Right ventricle myocardium inferior (tissue), 1 donor: Measurements from ENCODE around the gene FOXD4. TPM values are rescaled to one million over a fixed set of nuclear protein-coding genes. Genes with fewer than 3 reads are reported as not detected.
"Not testable (repeated sequence)": the region's sequence is repeated elsewhere in the genome, so short reads cannot be mapped to it uniquely, and the experiment has no call there.

Source experiments
- ATAC-seq: fragments of 200-7000 bp; cut with Tn5 transposase; one replicate; pipeline ENCODE4 v1.9.1; 2020; ENCODE audit warnings: mild to moderate bottlenecking, moderate library complexity
- DNase-seq: peaks from one replicate; pipeline ENCODE4 v3.0.0; 2021; ENCODE audit errors: missing footprints
- intact Hi-C: fragments of 100-400 bp; cut with DNase I; formaldehyde crosslinking; loops from one replicate; pipeline ENCODE4 v1.11.0; 2022
- total RNA-seq: library from RNA; stranded (reverse); fragmentation: NEBNext Ultra II Directional; extraction: Animal tissue kit (Norgen Biotek cat#: 25700); gene quantifications from one replicate; pipeline ENCODE4 v1.2.1, GENCODE V29; 2021
- donor health status: DM: no; HTN: yes; CAD: no; lungs with severe emphysema.

The FOXD4 gene
- total RNA-seq, 1 donor from 2014 or later: not detected

DNA sequence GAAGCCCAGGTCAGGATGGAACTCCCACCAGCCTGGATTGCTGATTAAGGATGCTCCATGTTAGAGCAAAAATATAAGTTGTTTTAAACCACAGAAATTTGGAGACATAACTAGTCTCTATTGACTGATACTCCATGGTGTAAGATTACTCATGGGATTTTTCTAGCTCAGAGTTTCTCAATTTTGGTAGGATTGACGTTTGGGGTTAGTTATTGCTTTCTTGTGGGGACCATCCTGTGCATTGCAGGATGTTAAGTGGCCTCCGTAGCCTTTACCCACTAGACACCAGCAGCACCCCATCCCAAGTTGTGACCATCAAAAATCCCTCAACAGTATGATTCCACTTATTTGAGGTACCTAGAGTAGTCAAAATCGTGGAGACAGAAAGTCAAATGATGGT, 19.4 kb downstream of the FOXD4 start:
- intact Hi-C loops, DNase-seq, ATAC-seq: not testable (repeated sequence)

- peak; percentile 57 for DNase-seq
- ATAC-seq, intact Hi-C loops: not testable (repeated sequence)
Observed at GRCh38 chr9:94992-95391, 23.2 kb downstream of the FOXD4 start.

- intact Hi-C loops: not testable (repeated sequence)
Observed at GRCh38 chr9:94323-94722, 23.9 kb downstream of the FOXD4 start.

DNA sequence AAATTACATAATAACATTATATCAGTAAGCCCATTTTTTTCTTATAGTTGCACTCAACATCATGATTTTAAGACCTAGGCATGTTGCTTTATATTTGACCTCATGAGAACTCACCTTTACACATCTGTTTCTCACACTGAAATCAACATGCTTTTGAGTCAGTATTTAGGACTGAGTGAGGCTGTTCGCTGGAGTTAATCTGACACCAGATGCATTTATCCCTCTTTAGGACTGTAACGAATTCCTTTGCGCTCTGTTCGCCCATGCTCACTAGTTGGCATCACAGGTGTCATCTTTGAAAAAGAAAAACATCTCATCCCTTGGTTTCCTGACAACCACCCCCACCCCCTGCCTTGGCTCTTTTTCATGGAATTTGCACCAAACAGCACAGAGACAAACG, 24.3 kb downstream of the FOXD4 start:
- intact Hi-C loops, ATAC-seq, DNase-seq: not testable (repeated sequence)

More at GRCh38 chr9:94323-94722, 23.9 kb downstream of the FOXD4 start:
- not testable (repeated sequence) for ATAC-seq, DNase-seq

- intact Hi-C loops, ATAC-seq, DNase-seq: not testable (repeated sequence)
Observed at GRCh38 chr9:90851-91250, 27.4 kb downstream of the FOXD4 start.

DNA sequence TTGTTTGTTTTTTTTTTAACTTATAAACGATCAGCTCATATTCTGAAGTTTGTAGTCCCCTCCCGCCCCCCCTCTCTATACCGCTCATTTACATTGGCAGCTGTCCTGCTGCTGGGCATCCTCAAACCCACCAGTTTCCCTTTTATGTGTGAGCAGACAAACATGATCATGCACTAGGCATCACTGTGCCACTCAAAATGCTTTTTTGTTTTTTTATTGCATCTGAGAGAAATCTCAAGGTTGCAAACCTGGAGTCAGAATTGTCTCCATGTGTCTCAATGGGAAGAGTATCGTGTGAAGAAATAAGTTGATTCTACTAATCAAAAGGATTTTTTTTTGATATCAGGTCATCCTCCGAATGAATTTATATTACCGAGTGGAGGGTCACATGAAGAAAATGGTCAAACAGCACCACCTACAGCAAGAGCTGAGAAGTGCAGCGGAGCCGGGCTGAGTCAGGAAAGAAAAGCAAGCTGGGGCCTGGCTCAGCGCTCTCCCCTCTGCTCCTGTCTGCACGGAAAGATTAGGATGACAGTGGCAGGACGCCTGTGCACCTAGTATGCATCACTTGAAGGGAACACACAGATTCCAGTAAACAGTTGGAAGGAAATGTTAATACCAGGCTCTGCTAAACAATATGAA, 29.7 kb downstream of the FOXD4 start:
- peak; percentile 87 for ATAC-seq
- intact Hi-C loops, DNase-seq: not testable (repeated sequence)

- DNase-seq, intact Hi-C loops, ATAC-seq: not testable (repeated sequence)
Observed at GRCh38 chr9:87860-88259, 30.4 kb downstream of the FOXD4 start.

GRCh38 chr9:87105-87504, 31.1 kb downstream of the FOXD4 start:
- ATAC-seq: peak; percentile 32
- DNase-seq: not testable (repeated sequence)

GRCh38 chr9:86697-87096, 31.5 kb downstream of the FOXD4 start:
- ATAC-seq, intact Hi-C loops, DNase-seq: not testable (repeated sequence)

More at GRCh38 chr9:87105-87504, 31.1 kb downstream of the FOXD4 start:
- intact Hi-C loops: not testable (repeated sequence)

GRCh38 chr9:82932-83689, 35.1 kb downstream of the FOXD4 start:
- intact Hi-C loops, ATAC-seq: not testable (repeated sequence)
- peak; percentile 15 for DNase-seq

DNA sequence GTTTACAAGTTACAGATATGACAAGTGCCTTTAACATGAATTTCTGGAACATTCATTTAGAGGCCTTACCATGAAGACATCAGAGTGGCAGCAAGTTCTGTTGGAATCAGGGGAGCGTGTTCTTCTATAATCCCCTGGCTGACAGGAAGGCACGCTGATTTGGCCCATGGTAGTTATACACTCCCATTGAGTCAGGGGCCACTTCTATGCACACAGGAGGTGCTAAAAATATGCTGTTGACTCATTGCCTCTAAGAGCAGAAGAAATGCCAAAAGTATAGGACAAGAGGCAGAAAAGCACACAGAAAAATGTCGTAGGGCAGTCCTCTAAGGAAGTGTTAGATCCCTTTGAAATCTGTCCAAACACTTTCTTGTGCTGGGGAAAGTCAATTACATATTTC, 39.9 kb downstream of the FOXD4 start:
- DNase-seq, ATAC-seq, intact Hi-C loops: not testable (repeated sequence)

DNA sequence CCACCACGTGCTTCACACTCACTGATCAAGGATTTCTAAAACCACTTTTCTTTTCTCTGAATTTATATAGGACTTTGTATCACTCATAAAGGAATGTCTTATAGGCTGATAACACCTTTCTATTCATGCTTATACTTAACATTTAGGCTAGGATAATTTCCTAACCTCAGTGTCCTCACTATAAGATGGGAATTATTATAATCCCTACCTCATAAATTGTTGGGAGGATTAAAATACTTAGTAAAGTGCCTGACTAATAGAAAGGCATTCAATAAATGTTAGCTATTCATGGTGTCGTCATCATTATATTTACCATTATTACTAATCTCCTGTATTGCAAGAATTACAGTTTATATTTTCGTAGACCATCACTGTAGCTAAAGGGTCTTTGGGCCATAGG, 41.8 kb downstream of the FOXD4 start:
- ATAC-seq, intact Hi-C loops, DNase-seq: not testable (repeated sequence)

DNA sequence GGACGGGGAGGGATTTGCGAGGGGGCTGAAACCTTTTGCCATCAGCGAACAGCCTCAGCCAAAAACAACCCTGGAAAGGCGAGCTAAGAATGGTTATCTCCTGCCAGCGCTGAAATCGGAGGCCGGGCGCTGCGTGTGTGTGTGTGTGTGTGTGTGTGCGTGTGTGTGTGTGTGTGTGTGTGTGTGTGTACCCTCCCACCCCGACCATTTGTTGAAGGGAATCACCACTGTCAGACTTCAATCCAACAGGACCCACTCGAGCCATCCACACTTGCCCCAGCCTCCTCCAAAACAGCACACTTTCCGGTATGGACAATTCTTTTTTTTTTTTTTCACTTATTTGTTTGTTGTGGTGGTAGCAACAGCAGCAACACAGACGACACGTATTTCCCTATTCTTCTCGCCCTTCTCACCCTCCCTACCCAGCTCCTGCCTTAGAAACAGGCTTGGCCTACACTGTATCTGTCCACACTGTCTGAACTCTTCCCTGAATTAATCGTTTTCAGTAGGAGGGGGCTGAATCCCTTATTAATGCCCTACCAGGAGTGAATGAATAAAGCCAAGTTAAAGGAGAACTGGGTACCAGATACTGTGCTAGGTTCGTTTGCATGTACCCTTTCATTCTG, 44.2 kb downstream of the FOXD4 start:
- DNase-seq: peak; percentile 58
- ATAC-seq, intact Hi-C loops: not testable (repeated sequence)

GRCh38 chr9:73076-73899, 44.9 kb downstream of the FOXD4 start:
- intact Hi-C loops: not testable (repeated sequence)
- ATAC-seq: peak; percentile 65
- peak; percentile 61 for DNase-seq

Other genes with a start within 250 kb of the FOXD4 start
- gene WASHC1, start 89.0 kb downstream of the FOXD4 start, total RNA-seq: 13.4 TPM
- gene ZNG1A, start 60.6 kb upstream of the FOXD4 start, total RNA-seq: 13.2 TPM
- 6.1 TPM for gene DOCK8, start 96.4 kb upstream of the FOXD4 start, total RNA-seq